PC-9 (cell line): Measurements from ENCODE around the gene SON. TPM values are rescaled to one million over a fixed set of nuclear protein-coding genes. Genes with fewer than 3 reads are reported as not detected.

Source experiments
- BruUV-seq: library from RNA; stranded (reverse); fragments of 400-500 nt; replicated peaks from 2 replicates; lab custom pipeline; 2021; lab: Mats Ljungman, UMichigan
- CTCF ChIA-PET: fragments of 300-600 bp; sonication (Branson Sonifier 250); formaldehyde crosslinking; loops from one replicate; lab custom pipeline; 2022; ENCODE audit warnings: antibody characterized with exemption; lab: Charles Lee
- POLR2A ChIA-PET: fragments of 300-600 bp; sonication (Branson Sonifier 250); formaldehyde crosslinking; loops from one replicate; lab custom pipeline; 2022; ENCODE audit warnings: antibody characterized with exemption; ENCODE audit not compliant: unreplicated experiment; lab: Charles Lee
- DNase-seq, 2 experiments: peaks; one replicate each; pipeline versions ENCODE4 v3.0.0 to v3.0.0-alpha.2; 2015 to 2022; ENCODE audit warnings: mixed read lengths in 1 of 2
- H2AFZ ChIP-seq: fragments of 200-600 bp; sonication (generic); 2 replicates; pipeline ENCODE4 v1.8.1; 2017; ENCODE audit warnings: antibody characterized with exemption
- H3F3A ChIP-seq: fragments of 200-600 bp; sonication (generic); 2 replicates; pipeline ENCODE4 v1.8.1; 2017; ENCODE audit warnings: antibody characterized with exemption, mild to moderate bottlenecking, low read depth; ENCODE audit not compliant: insufficient read depth
- H3K27ac ChIP-seq: fragments of 200-600 bp; sonication (generic); 2 replicates; pipeline ENCODE4 v1.6.1; 2016; ENCODE audit warnings: mixed run types
- H3K27me3 ChIP-seq: fragments of 200-600 bp; sonication (generic); 2 replicates; pipeline ENCODE4 v1.6.1; 2016; ENCODE audit warnings: low read depth, mixed run types; ENCODE audit not compliant: insufficient read depth
- H3K36me3 ChIP-seq: fragments of 200-600 bp; sonication (generic); 2 replicates; pipeline ENCODE4 v1.6.1; 2016; ENCODE audit warnings: low read depth, mixed run types
- H3K4me1 ChIP-seq: fragments of 200-600 bp; sonication (generic); replicated peaks from 2 replicates; pipeline ENCODE4 v1.6.1; 2016; ENCODE audit warnings: mixed run types; ENCODE audit not compliant: insufficient read depth
- H3K4me2 ChIP-seq: fragments of 200-600 bp; sonication (generic); 2 replicates; pipeline ENCODE4 v1.6.1; 2017; ENCODE audit warnings: mixed run types
- H3K4me3 ChIP-seq: fragments of 200-600 bp; sonication (generic); 2 replicates; pipeline ENCODE4 v1.6.1; 2016; ENCODE audit warnings: mixed run types
- H3K79me2 ChIP-seq: fragments of 200-600 bp; sonication (generic); 2 replicates; pipeline ENCODE4 v1.6.1; 2017; ENCODE audit warnings: low read depth, mixed run types
- H3K9me2 ChIP-seq: fragments of 200-600 bp; sonication (generic); 2 replicates; pipeline ENCODE4 v1.8.1; 2017; ENCODE audit warnings: mild to moderate bottlenecking; ENCODE audit not compliant: insufficient read depth
- H3K9me3 ChIP-seq: fragments of 200-600 bp; sonication (generic); 2 replicates; pipeline ENCODE4 v1.8.1; 2016; ENCODE audit warnings: low read depth; ENCODE audit not compliant: insufficient read depth
- H4K20me1 ChIP-seq: fragments of 200-600 bp; sonication (generic); 2 replicates; pipeline ENCODE4 v1.8.1; 2017; ENCODE audit not compliant: insufficient read depth
- EZH2 ChIP-seq: fragments of 200-600 bp; sonication (generic); IDR thresholded peaks from 2 replicates; pipeline ENCODE4 v1.8.0; 2017; ENCODE audit warnings: antibody characterized with exemption, low read depth
- intact Hi-C: fragments of 100-400 bp; cut with micrococcal nuclease; formaldehyde crosslinking; loops from one replicate; pipeline ENCODE4 v1.10.0; 2022; ENCODE audit not compliant: unreplicated experiment
- total RNA-seq: library from RNA; stranded (reverse); gene quantifications from 2 replicates; pipeline ENCODE4 v1.2.3, GENCODE V29; 2021
- TF ChIP-seq, protein P1 (sequence below): fragments of 200-600 bp; sonication (generic); conservative IDR thresholded peaks from 2 replicates; pipeline ENCODE4 v1.6.1; 2017; ENCODE audit warnings: mixed run types, antibody characterized with exemption, mild to moderate bottlenecking, moderate library complexity

SON gene
- total RNA-seq, 1 experiment from 2014 or later, result 158 TPM

- BruUV-seq, result no TSS peak
- Histone ChIP-seq H4K20me1 (peaks cover 62% of the 10 kb centered on the region), H3F3A (peaks cover 5% of the 10 kb centered on the region; the same call in 1 of the 2 replicates), H3K36me3 (peaks cover 46% of the 10 kb centered on the region), H3K27ac (no peak overlapping the region), H3K9me3 (no peaks in the 10 kb centered on the region), H3K27me3 (no peaks in the 10 kb centered on the region), H3K4me3 (no peak overlapping the region), H3K79me2 (peaks cover 81% of the 10 kb centered on the region), H3K9me2 (no peaks in the 10 kb centered on the region), H3K4me1 (no peaks in the 10 kb centered on the region), H3K4me2 (no peak overlapping the region), H2AFZ (no peak overlapping the region)
- intact Hi-C loops, result no loop called here
- CTCF ChIA-PET, result no interaction called here
- DNase-seq, result no peak
- POLR2A ChIA-PET, result interaction anchor here (0.6 kb wide), 1 partner anchor 22 kb away, joined by 5 read pairs; no protein-coding TSS in a partner anchor
- TF ChIP-seq, protein P1, sequence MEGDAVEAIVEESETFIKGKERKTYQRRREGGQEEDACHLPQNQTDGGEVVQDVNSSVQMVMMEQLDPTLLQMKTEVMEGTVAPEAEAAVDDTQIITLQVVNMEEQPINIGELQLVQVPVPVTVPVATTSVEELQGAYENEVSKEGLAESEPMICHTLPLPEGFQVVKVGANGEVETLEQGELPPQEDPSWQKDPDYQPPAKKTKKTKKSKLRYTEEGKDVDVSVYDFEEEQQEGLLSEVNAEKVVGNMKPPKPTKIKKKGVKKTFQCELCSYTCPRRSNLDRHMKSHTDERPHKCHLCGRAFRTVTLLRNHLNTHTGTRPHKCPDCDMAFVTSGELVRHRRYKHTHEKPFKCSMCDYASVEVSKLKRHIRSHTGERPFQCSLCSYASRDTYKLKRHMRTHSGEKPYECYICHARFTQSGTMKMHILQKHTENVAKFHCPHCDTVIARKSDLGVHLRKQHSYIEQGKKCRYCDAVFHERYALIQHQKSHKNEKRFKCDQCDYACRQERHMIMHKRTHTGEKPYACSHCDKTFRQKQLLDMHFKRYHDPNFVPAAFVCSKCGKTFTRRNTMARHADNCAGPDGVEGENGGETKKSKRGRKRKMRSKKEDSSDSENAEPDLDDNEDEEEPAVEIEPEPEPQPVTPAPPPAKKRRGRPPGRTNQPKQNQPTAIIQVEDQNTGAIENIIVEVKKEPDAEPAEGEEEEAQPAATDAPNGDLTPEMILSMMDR, result no peak
- no peak for TF ChIP-seq EZH2
Observed at GRCh38 chr21:33554982-33555344, 12.1 kb downstream of the SON start.

- no peaks in the 10 kb centered on the region for H3K27me3 ChIP-seq
- ChIA-PET CTCF (no interaction called here), POLR2A (interaction anchor here (0.6 kb wide), 1 partner anchor 258 kb away, joined by 10 read pairs; no protein-coding TSS in a partner anchor)
- intact Hi-C loops, result no loop called here
- no peaks in the 10 kb centered on the region for H3K9me2 ChIP-seq
- no peak for DNase-seq
- peaks cover 50% of the 10 kb centered on the region for H3K36me3 ChIP-seq
- TF ChIP-seq EZH2, result no peak
- TF ChIP-seq, protein P1, result no peak
- peaks cover 65% of the 10 kb centered on the region for H4K20me1 ChIP-seq
- H2AFZ ChIP-seq, result no peak overlapping the region
- H3K27ac ChIP-seq, result no peak overlapping the region
- no TSS peak for BruUV-seq
- H3K4me1 ChIP-seq, result no peaks in the 10 kb centered on the region
- no peak overlapping the region for H3K4me2 ChIP-seq
- H3F3A ChIP-seq, result peaks cover 5% of the 10 kb centered on the region; the same call in 1 of the 2 replicates
- no peak overlapping the region for H3K4me3 ChIP-seq
- peaks cover 56% of the 10 kb centered on the region for H3K79me2 ChIP-seq
- H3K9me3 ChIP-seq, result no peaks in the 10 kb centered on the region
Observed at GRCh38 chr21:33557447-33557846, 14.6 kb downstream of the SON start.

- Histone ChIP-seq H2AFZ (no peak overlapping the region), H3K4me2 (no peak overlapping the region), H3K9me3 (no peaks in the 10 kb centered on the region), H3K27me3 (no peaks in the 10 kb centered on the region), H3K36me3 (peaks cover 45% of the 10 kb centered on the region), H4K20me1 (peaks cover 53% of the 10 kb centered on the region), H3F3A (peaks cover 5% of the 10 kb centered on the region; the same call in 1 of the 2 replicates), H3K4me3 (no peak overlapping the region), H3K27ac (no peak overlapping the region), H3K79me2 (peaks cover 44% of the 10 kb centered on the region), H3K4me1 (no peaks in the 10 kb centered on the region), H3K9me2 (no peaks in the 10 kb centered on the region)
- no TSS peak for BruUV-seq
- ChIA-PET POLR2A (no interaction called here), CTCF (no interaction called here)
- DNase-seq, result no peak
- TF ChIP-seq, protein P1, result no peak
- TF ChIP-seq EZH2, result no peak
- intact Hi-C loops, result no loop called here
Observed at GRCh38 chr21:33558777-33559421, 16.1 kb downstream of the SON start.
